HT1080 (cell line): ENCODE results near the gene UPK3BL1. TPM values are rescaled to one million over a fixed set of nuclear protein-coding genes. Genes with fewer than 3 reads are reported as not detected.
A peak's percentile ranks its signal among the peaks of the same experiment; 100 is the strongest.
"Not testable (repeated sequence)": the region's sequence is repeated elsewhere in the genome, so short reads cannot be mapped to it uniquely, and the experiment has no call there.

Source experiments
- DNase-seq: peaks from one replicate; pipeline ENCODE4 v3.0.0-alpha.2; 2015; ENCODE audit warnings: low read depth
- total RNA-seq: library from RNA; depleted of rRNA; stranded (reverse); fragments of >200 nt; shearing (Covaris generic); gene quantifications from 2 replicates; pipeline ENCODE4 v1.2.3, GENCODE V29; 2014

The UPK3BL1 gene
- total RNA-seq, 1 experiment from 2014 or later: 55.2 TPM

- DNase-seq: not testable (repeated sequence)
Observed at GRCh38 chr7:102630622-102631021, 12.0 kb downstream of the UPK3BL1 start.

GRCh38 chr7:102627271-102627904 lies 15.2 kb downstream of the UPK3BL1 start:
- not testable (repeated sequence) for DNase-seq

GRCh38 chr7:102618122-102618521 lies 24.5 kb downstream of the UPK3BL1 start:
- not testable (repeated sequence) for DNase-seq

- DNase-seq: not testable (repeated sequence)
Observed at GRCh38 chr7:102616507-102617125, 26.0 kb downstream of the UPK3BL1 start, which contains the start of gene RASA4. Gene RASA4 (minus strand): TSS chr7:102616756. CDS start chr7:102616689, 67 bp downstream.

GRCh38 chr7:102615930-102616329 lies 26.7 kb downstream of the UPK3BL1 start:
- not testable (repeated sequence) for DNase-seq

- DNase-seq: not testable (repeated sequence)
Observed at GRCh38 chr7:102614873-102615272, 27.7 kb downstream of the UPK3BL1 start.

- not testable (repeated sequence) for DNase-seq
Observed at GRCh38 chr7:102614346-102614697, 28.3 kb downstream of the UPK3BL1 start.

- DNase-seq: not testable (repeated sequence)
Observed at GRCh38 chr7:102613575-102614345, 28.8 kb downstream of the UPK3BL1 start.

- DNase-seq: peak; percentile 0
Observed at GRCh38 chr7:102611675-102612325, 30.8 kb downstream of the UPK3BL1 start.

- DNase-seq: not testable (repeated sequence)
Observed at GRCh38 chr7:102611013-102611674, 31.4 kb downstream of the UPK3BL1 start.

GRCh38 chr7:102610441-102610840 lies 32.1 kb downstream of the UPK3BL1 start:
- DNase-seq: not testable (repeated sequence)

- DNase-seq: not testable (repeated sequence)
Observed at GRCh38 chr7:102609734-102610133, 32.9 kb downstream of the UPK3BL1 start.

GRCh38 chr7:102606848-102607247 lies 35.7 kb downstream of the UPK3BL1 start:
- not testable (repeated sequence) for DNase-seq

GRCh38 chr7:102604431-102605145 lies 38.0 kb downstream of the UPK3BL1 start:
- DNase-seq: not testable (repeated sequence)

GRCh38 chr7:102602317-102602716 lies 40.3 kb downstream of the UPK3BL1 start:
- not testable (repeated sequence) for DNase-seq

GRCh38 chr7:102599699-102600098 lies 42.9 kb downstream of the UPK3BL1 start:
- not testable (repeated sequence) for DNase-seq

GRCh38 chr7:102596036-102596435 lies 46.6 kb downstream of the UPK3BL1 start:
- not testable (repeated sequence) for DNase-seq

- DNase-seq: not testable (repeated sequence)
Observed at GRCh38 chr7:102593637-102594334, 48.8 kb downstream of the UPK3BL1 start.

GRCh38 chr7:102592477-102593019 lies 50.0 kb downstream of the UPK3BL1 start:
- DNase-seq: not testable (repeated sequence)
